ENCODE measurements around the gene MERTK.
"Not testable (repeated sequence)": the region's sequence is repeated elsewhere in the genome, so short reads cannot be mapped to it uniquely, and the experiment has no call there.

Gene MERTK

GRCh38 chr2:111897924-111898702, at the start of gene MERTK:
TSS of gene MERTK (plus strand) at chr2:111898607. CDS start at chr2:111898736, 129 bp downstream.
- in situ Hi-C loops (cut with MboI; ENCODE audit: low sequenced_read_pairs) = no loop called here

GRCh38 chr2:111850646-111851045, 47.8 kb upstream of the MERTK start:
- in situ Hi-C loops (cut with MboI; ENCODE audit: low sequenced_read_pairs) = not testable (repeated sequence)

- in situ Hi-C loops (cut with MboI; ENCODE audit: low sequenced_read_pairs) = not testable (repeated sequence)
Observed at GRCh38 chr2:111852544-111852943, 45.9 kb upstream of the MERTK start.

- in situ Hi-C loops (cut with MboI; ENCODE audit: low sequenced_read_pairs) = not testable (repeated sequence)
Observed at GRCh38 chr2:111860005-111860404, 38.4 kb upstream of the MERTK start.

GRCh38 chr2:111865124-111865523, 33.3 kb upstream of the MERTK start:
- in situ Hi-C loops (cut with MboI; ENCODE audit: low sequenced_read_pairs) = not testable (repeated sequence)

GRCh38 chr2:111872806-111873205, 25.6 kb upstream of the MERTK start:
- in situ Hi-C loops (cut with MboI; ENCODE audit: low sequenced_read_pairs) = not testable (repeated sequence)

- in situ Hi-C loops (cut with MboI; ENCODE audit: low sequenced_read_pairs) = no loop called here
Observed at GRCh38 chr2:111883661-111884591, 14.5 kb upstream of the MERTK start, which contains the start of gene ANAPC1. TSS of gene ANAPC1 (minus strand) at chr2:111884193. CDS start at chr2:111880825, 3,368 bp downstream.

GRCh38 chr2:111884592-111884964, 13.8 kb upstream of the MERTK start:
- in situ Hi-C loops (cut with MboI; ENCODE audit: low sequenced_read_pairs) = no loop called here

- in situ Hi-C loops (cut with MboI; ENCODE audit: low sequenced_read_pairs) = no loop called here
Observed at GRCh38 chr2:111896024-111896423, 2.4 kb upstream of the MERTK start.

- in situ Hi-C loops (cut with MboI; ENCODE audit: low sequenced_read_pairs) = no loop called here
Observed at GRCh38 chr2:111896576-111896975, 1.8 kb upstream of the MERTK start.

- in situ Hi-C loops (cut with MboI; ENCODE audit: low sequenced_read_pairs) = no loop called here
Observed at GRCh38 chr2:111897630-111897923, 830 bp upstream of the MERTK start.

GRCh38 chr2:111898703-111899514, 502 bp downstream of the MERTK start:
- in situ Hi-C loops (cut with MboI; ENCODE audit: low sequenced_read_pairs) = no loop called here

GRCh38 chr2:111900859-111901258, 2.5 kb downstream of the MERTK start:
- in situ Hi-C loops (cut with MboI; ENCODE audit: low sequenced_read_pairs) = no loop called here

GRCh38 chr2:111903516-111903915, 5.1 kb downstream of the MERTK start:
- in situ Hi-C loops (cut with MboI; ENCODE audit: low sequenced_read_pairs) = no loop called here

- in situ Hi-C loops (cut with MboI; ENCODE audit: low sequenced_read_pairs) = no loop called here
Observed at GRCh38 chr2:111903930-111904439, 5.6 kb downstream of the MERTK start.

- in situ Hi-C loops (cut with MboI; ENCODE audit: low sequenced_read_pairs) = no loop called here
Observed at GRCh38 chr2:111904726-111905474, 6.5 kb downstream of the MERTK start.

- in situ Hi-C loops (cut with MboI; ENCODE audit: low sequenced_read_pairs) = not testable (repeated sequence)
Observed at GRCh38 chr2:111905475-111905869, 7.1 kb downstream of the MERTK start.

- in situ Hi-C loops (cut with MboI; ENCODE audit: low sequenced_read_pairs) = no loop called here
Observed at GRCh38 chr2:111905990-111906735, 7.8 kb downstream of the MERTK start.

GRCh38 chr2:111908578-111908977, 10.2 kb downstream of the MERTK start:
- in situ Hi-C loops (cut with MboI; ENCODE audit: low sequenced_read_pairs) = no loop called here

Data from hTERT RPE-1 (cell line).